ENCODE measurements around the gene GSTA3. TPM values are rescaled to one million over a fixed set of nuclear protein-coding genes. Genes with fewer than 3 reads are reported as not detected.
A peak's percentile ranks its signal among the peaks of the same experiment; 100 is the strongest.

The GSTA3 gene
- total and polyA plus RNA-seq, 2 of the 4 experiments (the other 2 are of a cell fraction): not detected

GRCh38 chr6:52877168-52877567 lies 32.3 kb downstream of the GSTA3 start:
- no CpG with 5 or more reads among the region's 3 CpGs for WGBS, 2 experiments (ENCODE audit: extremely low coverage in 2 of 2, insufficient read length in 1 of 2)
- no peaks in the 10 kb centered on the region for H3K36me3 ChIP-seq (ENCODE audit: control insufficient read depth, insufficient read depth, low read length)

More at GRCh38 chr6:52877168-52877567, 32.3 kb downstream of the GSTA3 start:
- TF ChIP-seq RCOR1 (IDR thresholded peaks at IDR 0.05; ENCODE audit: insufficient replicate concordance, low read length) (peak; percentile 94), MAFK (IDR thresholded peaks at IDR 0.05; ENCODE audit: low read depth, low read length) (peak; percentile 37; the same call in 1 of the 2 replicates), RFX5 (IDR thresholded peaks at IDR 0.05; ENCODE audit: low read depth, low read length) (no peak), BHLHE40 (IDR thresholded peaks at IDR 0.05; ENCODE audit: low read depth, low read length) (peak; percentile 90), FOS (IDR thresholded peaks at IDR 0.05; ENCODE audit: low read depth, low read length) (peak; percentile 86), CEBPB (IDR thresholded peaks at IDR 0.05; ENCODE audit: low read depth, low read length) (peak; percentile 65; the same call in 1 of the 2 replicates), CHD1 (IDR thresholded peaks at IDR 0.05; ENCODE audit: low read depth, low read length) (no peak), ELK1 (IDR thresholded peaks at IDR 0.05; ENCODE audit: borderline replicate concordance, low read depth, low read length) (no peak), NFE2L2 (IDR thresholded peaks at IDR 0.05; ENCODE audit: low read depth, low read length) (no peak; the same call in 1 of the 2 replicates), POLR2A (IDR thresholded peaks at IDR 0.05; ENCODE audit: low read depth, low read length) (no peak), RAD21 (IDR thresholded peaks at IDR 0.05; ENCODE audit: low read length) (no peak), CTCF (conservative IDR thresholded peaks at IDR 0.05; ENCODE audit: low read depth, low read length) (no peak), MXI1 (IDR thresholded peaks at IDR 0.05; ENCODE audit: borderline replicate concordance, low read depth, low read length) (no peak), USF2 (IDR thresholded peaks at IDR 0.05; ENCODE audit: low read depth, low read length) (peak; percentile 94), SMC3 (IDR thresholded peaks at IDR 0.05; ENCODE audit: low read depth, low read length) (no peak), MAZ (IDR thresholded peaks at IDR 0.05; ENCODE audit: borderline replicate concordance, low read depth, low read length) (no peak)
- Histone ChIP-seq H3K4me2 (ENCODE audit: low read depth, low read length) (no peak overlapping the region; the same call in 1 of the 2 replicates), H2BK20ac (ENCODE audit: low read depth, low read length) (peak overlapping the region; percentile 76; the same call in 1 of the 2 replicates), H2AK9ac (replicated peaks; ENCODE audit: low read depth, low read length, poor library complexity) (no peak overlapping the region), H2BK120ac (ENCODE audit: low read depth, low read length) (peak overlapping the region; percentile 91; the same call in 1 of the 2 replicates), H2BK5ac (ENCODE audit: low read depth, low read length, poor library complexity, severe bottlenecking) (no peak overlapping the region), H3K9ac (ENCODE audit: low read depth, low read length) (no peak overlapping the region), H3K9me1 (ENCODE audit: insufficient read depth, low read length) (peaks cover 7% of the 10 kb centered on the region), H4K8ac (ENCODE audit: low read depth in 2 of 2, low read length in 2 of 2) (no peak overlapping the region), H3K18ac (ENCODE audit: low read depth, low read length) (no peak overlapping the region), H4K91ac (ENCODE audit: insufficient read depth, low read depth, low read length) (no peak overlapping the region), H3K27me3 (ENCODE audit: control insufficient read depth, insufficient read depth, low read length) (no peaks in the 10 kb centered on the region), H2AFZ (replicated peaks; ENCODE audit: low read length, poor library complexity) (no peak overlapping the region), H2AK5ac (ENCODE audit: low read depth, low read length) (no peak overlapping the region), H3K56ac (ENCODE audit: extremely low read depth, insufficient read depth, low read length) (no peak overlapping the region), H3K27ac (ENCODE audit: insufficient read depth, low read length) (no peak overlapping the region), H3K23ac (ENCODE audit: low read depth, low read length) (no peak overlapping the region), H3K9me3 (ENCODE audit: control insufficient read depth, insufficient read depth, low read length) (no peaks in the 10 kb centered on the region), H4K20me1 (ENCODE audit: insufficient read depth, low read length) (no peaks in the 10 kb centered on the region), H4K5ac (ENCODE audit: low read depth, low read length) (no peak overlapping the region), H2BK15ac (ENCODE audit: low read depth, low read length) (no peak overlapping the region; the same call in 2 of the 3 replicates), H3K4ac (ENCODE audit: low read depth, low read length) (no peak overlapping the region), H3K79me1 (ENCODE audit: low read depth in 1 of 2, low read length in 2 of 2) (no peaks in the 10 kb centered on the region), H3K4me1 (ENCODE audit: control insufficient read depth, insufficient read depth, low read length) (peaks cover 17% of the 10 kb centered on the region), H3K4me3 (ENCODE audit: insufficient read depth, low read depth, low read length) (no peak overlapping the region), H3K14ac (replicated peaks; ENCODE audit: low read depth, low read length) (no peak overlapping the region)
- POLR2A ChIA-PET (ENCODE audit: unreplicated experiment): no interaction called here
- in situ Hi-C loops (cut with MboI; ENCODE audit: low sequenced_read_pairs): no loop called here
- dilution Hi-C loops (cut with HindIII; ENCODE audit: low sequenced_read_pairs, unreplicated experiment): no loop called here
- CTCF ChIA-PET: no interaction called here
- intact Hi-C loops (cut with micrococcal nuclease): loop anchor here (2.0 kb wide), 1 partner anchor 460 kb away; no protein-coding TSS in a partner anchor
- DNase-seq (peak; percentile 96), ATAC-seq (ENCODE audit: low read depth) (peak; percentile 90)
- BruUV-seq (replicated peaks): no TSS peak

All from IMR-90 (cell line).